Smooth muscle cell (in vitro differentiated cells): ENCODE measurements around the gene WDFY3. TPM values are rescaled to one million over a fixed set of nuclear protein-coding genes. Genes with fewer than 3 reads are reported as not detected.

Source experiments
- DNase-seq: peaks from one replicate; lab custom pipeline; 2025; ENCODE audit not compliant: unreplicated experiment; lab: John Stamatoyannopoulos, UW
- H2AFZ ChIP-seq: fragments of 200-600 bp; sonication (generic); 2 replicates; pipeline ENCODE4 v1.6.0; 2016; ENCODE audit warnings: antibody characterized with exemption, low read depth, mild to moderate bottlenecking
- H3F3A ChIP-seq: fragments of 200-600 bp; sonication (generic); 2 replicates; pipeline ENCODE4 v1.6.0; 2017; ENCODE audit warnings: antibody characterized with exemption, low read depth
- H3K27ac ChIP-seq: fragments of 200-600 bp; sonication (generic); 2 replicates; pipeline ENCODE4 v1.5.1; 2016; ENCODE audit warnings: low read depth, mild to moderate bottlenecking
- H3K27me3 ChIP-seq: fragments of 200-600 bp; sonication (generic); 2 replicates; pipeline ENCODE4 v1.6.1; 2016; ENCODE audit warnings: low read depth, mild to moderate bottlenecking
- H3K36me3 ChIP-seq: fragments of 200-600 bp; sonication (generic); 2 replicates; pipeline ENCODE4 v1.5.1; 2016; ENCODE audit warnings: low read depth
- H3K4me1 ChIP-seq: fragments of 200-600 bp; sonication (generic); 2 replicates; pipeline ENCODE4 v1.5.1; 2016; ENCODE audit warnings: low read depth
- H3K4me2 ChIP-seq: fragments of 200-600 bp; sonication (generic); 2 replicates; pipeline ENCODE4 v1.6.0; 2016; ENCODE audit warnings: mild to moderate bottlenecking
- H3K4me3 ChIP-seq: fragments of 200-600 bp; sonication (generic); 2 replicates; pipeline ENCODE4 v1.5.1; 2016; ENCODE audit warnings: mild to moderate bottlenecking
- H3K79me2 ChIP-seq: fragments of 200-600 bp; sonication (generic); 2 replicates; pipeline ENCODE4 v1.6.0; 2016; ENCODE audit warnings: low read depth, mild to moderate bottlenecking
- H3K9ac ChIP-seq: fragments of 200-600 bp; sonication (generic); 2 replicates; pipeline ENCODE4 v1.6.0; 2016; ENCODE audit warnings: low read depth
- H3K9me3 ChIP-seq: fragments of 200-600 bp; sonication (generic); replicated peaks from 2 replicates; pipeline ENCODE4 v1.5.1; 2016; ENCODE audit warnings: low read depth
- H4K20me1 ChIP-seq: fragments of 200-600 bp; sonication (generic); 2 replicates; pipeline ENCODE4 v1.6.0; 2016; ENCODE audit warnings: low read depth
- WGBS: methylation state at CpG from one replicate; pipeline ENCODE4 v1.1.7; 2016; ENCODE audit warnings: low lambda C conversion rate; 5-methylcytosine and 5-hydroxymethylcytosine counted together
- polyA plus RNA-seq: library from polyadenylated mRNA; unstranded; fragments of >200 nt; fragmentation: Nextera tagmentation; extraction: Ambion mirVana; gene quantifications from 2 replicates; pipeline ENCODE4 v1.2.1, GENCODE V29; 2016
- total RNA-seq: library from RNA; depleted of rRNA; stranded (reverse); fragments of >200 nt; gene quantifications from 2 replicates; pipeline ENCODE4 v1.2.3, GENCODE V29; 2014
- TF ChIP-seq, protein P1 (sequence below): fragments of 200-600 bp; sonication (generic); IDR thresholded peaks from 2 replicates; pipeline ENCODE4 v1.5.1; 2017; ENCODE audit warnings: borderline replicate concordance, mild to moderate bottlenecking, antibody characterized with exemption; ENCODE audit not compliant: insufficient read depth, poor library complexity, severe bottlenecking

Gene WDFY3
- total and polyA plus RNA-seq, 2 experiments from 2014 or later = 4.0 to 63.9 TPM

- Histone ChIP-seq H3K36me3 (peaks cover 43% of the 10 kb centered on the region), H3K9me3 (no peaks in the 10 kb centered on the region), H3K27me3 (no peaks in the 10 kb centered on the region), H3K4me2 (no peak overlapping the region), H3K9ac (no peak overlapping the region), H3K27ac (no peak overlapping the region), H3K4me3 (no peak overlapping the region), H3K4me1 (no peaks in the 10 kb centered on the region), H2AFZ (no peak overlapping the region), H3K79me2 (no peaks in the 10 kb centered on the region), H4K20me1 (no peaks in the 10 kb centered on the region), H3F3A (no peaks in the 10 kb centered on the region)
- DNase-seq = no peak
- TF ChIP-seq, protein P1, sequence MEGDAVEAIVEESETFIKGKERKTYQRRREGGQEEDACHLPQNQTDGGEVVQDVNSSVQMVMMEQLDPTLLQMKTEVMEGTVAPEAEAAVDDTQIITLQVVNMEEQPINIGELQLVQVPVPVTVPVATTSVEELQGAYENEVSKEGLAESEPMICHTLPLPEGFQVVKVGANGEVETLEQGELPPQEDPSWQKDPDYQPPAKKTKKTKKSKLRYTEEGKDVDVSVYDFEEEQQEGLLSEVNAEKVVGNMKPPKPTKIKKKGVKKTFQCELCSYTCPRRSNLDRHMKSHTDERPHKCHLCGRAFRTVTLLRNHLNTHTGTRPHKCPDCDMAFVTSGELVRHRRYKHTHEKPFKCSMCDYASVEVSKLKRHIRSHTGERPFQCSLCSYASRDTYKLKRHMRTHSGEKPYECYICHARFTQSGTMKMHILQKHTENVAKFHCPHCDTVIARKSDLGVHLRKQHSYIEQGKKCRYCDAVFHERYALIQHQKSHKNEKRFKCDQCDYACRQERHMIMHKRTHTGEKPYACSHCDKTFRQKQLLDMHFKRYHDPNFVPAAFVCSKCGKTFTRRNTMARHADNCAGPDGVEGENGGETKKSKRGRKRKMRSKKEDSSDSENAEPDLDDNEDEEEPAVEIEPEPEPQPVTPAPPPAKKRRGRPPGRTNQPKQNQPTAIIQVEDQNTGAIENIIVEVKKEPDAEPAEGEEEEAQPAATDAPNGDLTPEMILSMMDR = no peak
- WGBS = 93% methylated on average over 3 of the region's 3 CpGs
Measured at GRCh38 chr4:84710548-84710947, 255.9 kb downstream of the WDFY3 start.

DNA sequence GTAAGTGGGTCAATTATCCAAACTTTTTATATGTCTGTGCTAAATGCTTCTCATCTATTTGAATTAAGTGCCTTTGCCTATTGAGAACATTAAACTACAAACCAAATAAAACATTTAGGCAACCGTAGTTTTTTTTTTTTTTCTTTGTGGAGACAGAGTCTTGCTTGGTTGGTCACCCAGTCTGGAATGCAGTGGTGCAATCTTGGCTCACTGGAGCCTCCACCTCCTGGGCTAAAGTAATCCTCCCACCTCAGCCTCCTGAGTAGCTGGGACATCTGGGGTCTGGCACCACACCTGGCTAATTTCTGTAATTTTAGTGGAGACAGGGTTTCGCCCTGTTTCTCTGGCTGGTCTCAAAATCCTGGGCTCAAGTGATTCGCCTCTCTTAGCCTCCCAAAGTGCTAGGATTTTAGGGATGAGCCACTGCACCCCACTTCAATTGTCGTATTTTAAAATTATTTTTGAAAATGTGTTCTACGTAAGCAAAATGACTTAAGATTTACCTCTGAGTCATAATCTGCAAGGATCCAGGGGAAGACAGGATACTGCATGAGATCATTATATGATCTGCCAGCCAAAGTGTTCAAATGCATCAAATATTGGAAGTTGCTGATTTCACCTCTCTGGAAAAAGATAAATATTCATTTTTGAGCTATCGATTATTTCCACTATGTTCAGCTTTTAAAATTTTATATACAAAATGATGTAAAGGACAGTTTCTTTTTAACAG lies 257.9 kb downstream of the WDFY3 start:
- 98% methylated on average over 6 of the region's 6 CpGs for WGBS
- H3K9ac ChIP-seq = no peak overlapping the region
- H3K4me1 ChIP-seq = no peaks in the 10 kb centered on the region
- no peak for DNase-seq
- no peak overlapping the region for H2AFZ ChIP-seq
- H3K27me3 ChIP-seq = no peaks in the 10 kb centered on the region
- H3K36me3 ChIP-seq = peaks cover 58% of the 10 kb centered on the region
- H3K4me3 ChIP-seq = no peak overlapping the region
- H3F3A ChIP-seq = no peaks in the 10 kb centered on the region
- no peaks in the 10 kb centered on the region for H3K9me3 ChIP-seq
- H3K27ac ChIP-seq = no peak overlapping the region
- H4K20me1 ChIP-seq = no peaks in the 10 kb centered on the region
- no peak overlapping the region for H3K4me2 ChIP-seq
- no peaks in the 10 kb centered on the region for H3K79me2 ChIP-seq
- TF ChIP-seq, protein P1 = no peak

- no peaks in the 10 kb centered on the region for H3K79me2 ChIP-seq
- H3F3A ChIP-seq = no peaks in the 10 kb centered on the region
- H3K4me1 ChIP-seq = no peaks in the 10 kb centered on the region
- peaks cover 55% of the 10 kb centered on the region for H3K36me3 ChIP-seq
- no peak for DNase-seq
- no peak overlapping the region for H3K9ac ChIP-seq
- 99% methylated on average over 2 of the region's 2 CpGs for WGBS
- H3K27me3 ChIP-seq = no peaks in the 10 kb centered on the region
- H3K9me3 ChIP-seq = no peaks in the 10 kb centered on the region
- TF ChIP-seq, protein P1 = no peak
- H2AFZ ChIP-seq = no peak overlapping the region
- no peak overlapping the region for H3K27ac ChIP-seq
- no peak overlapping the region for H3K4me2 ChIP-seq
- no peak overlapping the region for H3K4me3 ChIP-seq
- no peaks in the 10 kb centered on the region for H4K20me1 ChIP-seq
Measured at GRCh38 chr4:84706286-84706685, 260.2 kb downstream of the WDFY3 start.
